ENCODE data around the gene CPA5.
"Not testable (repeated sequence)": the region's sequence is repeated elsewhere in the genome, so short reads cannot be mapped to it uniquely, and the experiment has no call there.

CPA5 gene

DNA sequence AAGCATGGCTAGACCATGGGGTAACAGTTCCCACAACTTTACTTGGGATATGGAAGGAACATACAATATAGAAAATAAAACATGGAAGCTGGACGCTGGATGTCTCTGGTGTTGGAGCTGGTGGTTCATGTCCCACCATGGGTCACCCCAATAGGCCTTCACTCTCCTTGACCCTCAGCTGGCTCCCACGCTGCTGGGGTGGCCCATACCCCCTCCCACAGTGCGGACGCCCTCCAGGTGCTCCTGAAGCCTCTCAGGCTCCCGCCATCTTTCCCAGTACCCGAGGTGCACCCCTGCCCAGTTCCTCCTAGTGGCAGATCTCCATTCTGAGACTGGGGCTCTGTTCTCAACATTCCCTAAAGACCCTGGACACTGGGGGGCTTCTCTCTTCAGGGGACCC is 29.9 kb downstream of the CPA5 start:
- no peak for DNase-seq (ENCODE audit: extremely low spot score, insufficient read length, low read depth)
- FAIRE-seq = no peak

DNA sequence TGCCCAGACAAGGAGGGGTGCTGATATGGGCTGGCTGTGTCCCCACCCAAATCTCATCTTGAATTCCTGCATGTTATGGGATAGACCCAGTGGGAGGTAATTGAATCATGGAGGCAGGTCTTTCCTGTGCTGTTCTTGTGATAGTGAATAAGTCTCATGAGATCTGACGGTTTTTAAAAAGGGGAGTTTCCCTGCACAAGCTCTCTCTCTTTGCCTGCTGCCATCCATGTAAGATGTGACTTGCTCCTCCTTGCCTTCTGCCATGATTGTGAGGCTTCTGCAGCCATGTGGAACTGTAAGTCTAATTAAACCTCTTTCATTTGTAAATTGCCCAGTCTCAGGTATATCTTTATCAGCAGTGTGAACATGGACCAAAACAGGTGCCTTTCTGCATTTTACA is 31.8 kb downstream of the CPA5 start:
- not testable (repeated sequence) for FAIRE-seq; DNase-seq (ENCODE audit: extremely low spot score, insufficient read length, low read depth)

DNA sequence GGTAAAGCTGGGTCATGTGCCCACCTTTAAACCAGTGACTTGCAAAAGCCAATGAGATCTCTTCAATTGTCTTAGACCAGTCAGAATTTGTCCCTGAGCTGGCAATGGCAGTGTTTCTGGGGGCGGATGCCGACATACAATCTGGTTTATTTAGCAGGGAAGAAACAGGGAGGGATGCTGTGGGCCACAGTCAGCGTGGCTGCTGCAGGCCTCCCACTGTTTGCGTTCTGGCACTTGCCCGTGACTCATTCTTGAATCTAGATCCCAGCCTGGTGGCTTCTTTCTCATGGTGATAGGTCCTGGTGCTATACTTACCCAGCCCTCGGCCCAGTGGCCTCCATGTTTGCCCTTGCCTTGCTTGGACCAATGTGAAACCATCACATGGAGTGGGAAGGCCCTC is 32.6 kb downstream of the CPA5 start:
- FAIRE-seq = no peak
- DNase-seq (ENCODE audit: extremely low spot score, insufficient read length, low read depth) = no peak

DNA sequence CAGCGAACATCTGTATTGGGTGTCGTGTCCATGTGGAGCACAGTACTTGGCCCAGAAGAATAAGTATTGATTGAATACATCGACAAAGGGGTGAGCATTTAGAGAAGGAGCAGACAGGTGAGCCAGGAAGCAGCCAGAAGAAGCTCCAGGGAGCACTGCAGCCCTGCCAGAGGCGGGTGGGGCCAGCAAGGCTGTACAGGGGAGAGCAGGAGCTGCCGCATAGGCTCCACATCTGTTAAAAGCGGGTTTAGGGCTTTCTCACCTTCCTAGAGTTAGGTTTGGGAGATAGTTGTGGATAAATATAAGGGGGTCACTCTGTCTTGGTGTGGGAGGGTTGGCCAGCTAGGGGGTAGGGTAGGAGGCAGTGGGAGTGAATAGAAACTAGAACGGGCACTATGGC is 34.4 kb downstream of the CPA5 start:
- DNase-seq (ENCODE audit: extremely low spot score, insufficient read length, low read depth) (no peak), FAIRE-seq (no peak)

DNA sequence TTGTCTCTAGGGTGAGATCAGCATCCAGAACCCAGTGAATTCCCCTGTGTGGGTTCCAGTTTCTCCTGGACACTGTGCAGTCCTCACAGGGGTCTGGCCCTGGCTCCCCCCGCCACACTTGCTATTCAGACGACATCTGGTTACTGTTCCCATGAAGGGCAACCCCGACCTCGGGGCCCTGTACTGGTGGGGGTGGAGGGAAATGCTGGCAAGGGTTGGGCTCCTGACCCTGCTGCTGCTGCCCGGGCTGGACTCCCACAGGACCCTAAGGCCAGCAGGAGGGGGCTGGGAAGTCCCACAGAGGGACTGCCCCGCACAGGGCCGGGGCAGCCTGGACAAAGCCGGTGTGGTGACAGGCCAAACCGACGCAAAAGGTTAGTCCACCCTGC is 34.9 kb downstream of the CPA5 start:
- DNase-seq (ENCODE audit: extremely low spot score, insufficient read length, low read depth) (no peak), FAIRE-seq (no peak)

DNA sequence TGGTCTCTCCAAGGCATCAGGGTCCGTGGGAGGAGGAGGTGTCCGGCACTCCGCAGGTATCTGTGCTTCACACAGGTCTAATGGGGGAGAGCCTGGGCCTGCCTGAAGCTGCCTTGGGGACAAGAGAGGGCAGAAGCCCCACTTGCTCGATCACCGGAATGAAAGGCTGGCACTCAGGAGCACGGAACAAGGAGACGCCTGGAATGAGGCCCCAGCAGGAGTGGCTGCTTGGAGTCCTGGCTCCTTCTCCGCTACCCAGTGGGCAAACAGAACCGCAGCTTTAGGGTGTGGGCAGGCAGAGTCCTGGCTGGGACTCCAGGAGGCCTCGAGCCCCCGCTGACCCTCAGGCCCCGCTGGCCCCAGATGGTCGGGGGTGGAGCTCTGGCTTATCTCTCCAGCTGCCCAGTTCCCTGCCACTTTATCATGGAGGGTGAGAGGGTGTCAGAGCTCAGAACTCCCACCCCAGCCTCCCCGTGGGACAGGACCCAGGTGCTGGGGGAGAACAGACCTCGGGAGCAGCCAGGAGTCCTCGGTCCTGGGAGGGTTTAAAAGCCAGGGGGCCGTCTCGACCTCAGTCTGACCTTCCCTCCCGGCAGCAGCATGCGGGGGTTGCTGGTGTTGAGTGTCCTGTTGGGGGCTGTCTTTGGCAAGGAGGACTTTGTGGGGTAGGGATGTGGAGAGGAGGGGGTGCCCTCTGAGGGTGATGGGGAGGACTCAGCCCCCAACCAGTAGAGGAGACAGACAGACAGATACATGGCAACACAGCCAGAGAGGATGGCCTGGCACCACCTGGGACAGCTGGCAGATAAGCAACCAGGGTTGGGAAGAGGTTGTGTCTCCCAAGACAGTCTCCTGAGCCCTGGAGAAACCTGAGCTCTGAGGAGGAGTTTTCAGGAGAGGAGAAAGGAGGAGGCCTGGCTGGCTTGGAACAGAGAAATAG is 35.6 kb downstream of the CPA5 start, which contains the start of gene CPA1:
Gene CPA1 (plus strand): TSS at position 574 of the 940 bp plus-strand sequence. CDS start 27 bp downstream, at position 601.
- FAIRE-seq (no peak), DNase-seq (ENCODE audit: extremely low spot score, insufficient read length, low read depth) (no peak)

DNA sequence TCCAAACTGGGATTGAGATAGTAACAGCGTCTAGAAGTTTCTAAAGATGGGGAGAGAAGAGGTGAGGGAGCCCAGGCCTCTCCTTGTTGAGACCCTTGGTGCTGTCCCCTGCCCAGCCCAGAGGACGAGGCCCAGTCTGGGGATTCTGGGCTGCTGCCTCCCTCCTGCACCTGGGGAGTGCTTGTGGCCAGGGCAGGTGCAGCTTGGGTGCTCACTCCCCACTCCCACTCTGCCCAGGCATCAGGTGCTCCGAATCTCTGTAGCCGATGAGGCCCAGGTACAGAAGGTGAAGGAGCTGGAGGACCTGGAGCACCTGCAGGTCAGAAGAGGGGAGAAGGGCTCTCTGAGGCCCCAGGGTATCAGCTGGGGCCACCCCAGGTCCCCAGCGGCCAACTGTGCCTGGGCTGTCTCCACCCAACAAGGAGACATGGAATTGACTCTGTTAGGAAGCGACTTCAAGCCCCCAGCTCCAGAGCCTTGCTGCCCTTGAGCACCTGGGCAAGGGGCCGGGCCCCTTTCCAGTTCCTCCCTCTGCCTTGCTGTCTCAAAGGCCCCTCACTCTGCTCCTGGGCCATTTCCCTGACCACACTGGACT is 36.3 kb downstream of the CPA5 start:
- FAIRE-seq (no peak), DNase-seq (ENCODE audit: extremely low spot score, insufficient read length, low read depth) (no peak)

DNA sequence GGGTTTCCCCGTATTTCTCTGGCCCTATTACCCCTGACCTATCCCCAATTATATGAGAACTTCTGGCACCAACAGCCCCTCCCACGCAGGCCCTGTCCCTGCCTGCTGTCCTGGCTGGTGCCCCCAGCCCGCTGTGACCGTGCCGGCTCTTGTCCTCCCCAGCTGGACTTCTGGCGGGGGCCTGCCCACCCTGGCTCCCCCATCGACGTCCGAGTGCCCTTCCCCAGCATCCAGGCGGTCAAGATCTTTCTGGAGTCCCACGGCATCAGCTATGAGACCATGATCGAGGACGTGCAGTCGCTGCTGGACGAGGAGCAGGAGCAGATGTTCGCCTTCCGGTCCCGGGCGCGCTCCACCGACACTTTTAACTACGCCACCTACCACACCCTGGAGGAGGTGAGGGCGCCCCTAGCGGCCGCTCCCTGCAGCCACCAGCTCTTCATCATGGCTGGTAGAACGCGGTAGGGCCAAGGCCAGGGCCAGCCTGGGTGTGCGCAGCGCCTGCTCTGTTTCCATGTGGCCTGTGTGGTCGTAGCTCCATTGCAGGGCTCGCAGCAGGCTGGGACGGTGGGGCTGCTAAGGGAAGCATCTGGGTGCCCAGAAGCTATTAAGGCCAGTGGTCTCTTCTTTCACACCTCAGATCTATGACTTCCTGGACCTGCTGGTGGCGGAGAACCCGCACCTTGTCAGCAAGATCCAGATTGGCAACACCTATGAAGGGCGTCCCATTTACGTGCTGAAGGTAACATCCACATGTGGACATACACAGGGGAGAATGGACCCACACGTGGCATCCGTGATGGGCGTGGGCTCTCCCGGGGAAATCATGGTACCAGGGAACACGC is 37.1 kb downstream of the CPA5 start:
- no peak for DNase-seq (ENCODE audit: extremely low spot score, insufficient read length, low read depth)
- FAIRE-seq = no peak

DNA sequence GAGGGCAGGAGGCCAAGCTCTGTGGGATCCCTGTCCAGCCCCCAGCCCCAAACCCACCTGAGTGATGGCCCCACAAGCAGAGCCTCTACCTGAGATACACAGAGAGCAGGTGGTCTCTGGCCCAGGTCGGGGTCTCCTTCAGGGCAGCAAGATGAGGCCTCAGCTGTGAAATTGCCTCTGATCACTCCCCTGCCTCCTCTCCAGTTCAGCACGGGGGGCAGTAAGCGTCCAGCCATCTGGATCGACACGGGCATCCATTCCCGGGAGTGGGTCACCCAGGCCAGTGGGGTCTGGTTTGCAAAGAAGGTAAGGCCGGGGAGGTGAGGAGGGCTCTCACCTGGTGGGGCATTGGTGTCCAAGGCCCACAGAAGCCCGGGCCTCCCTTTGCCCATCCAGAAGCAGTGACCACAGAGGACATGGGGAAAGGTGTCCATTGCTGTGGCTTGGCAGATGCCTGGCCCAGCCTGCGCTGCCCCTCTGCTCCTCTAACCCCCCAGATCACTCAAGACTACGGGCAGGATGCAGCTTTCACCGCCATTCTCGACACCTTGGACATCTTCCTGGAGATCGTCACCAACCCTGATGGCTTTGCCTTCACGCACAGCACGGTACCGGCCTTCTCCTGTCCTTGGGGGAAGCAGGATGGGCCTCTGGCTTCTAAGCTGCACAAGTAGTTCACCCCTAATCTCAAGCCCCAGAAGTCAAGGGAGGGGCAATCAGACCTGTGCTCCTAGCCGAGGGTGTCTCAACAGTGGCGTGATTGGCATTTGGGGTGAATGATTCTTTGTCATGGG is 38.8 kb downstream of the CPA5 start:
- FAIRE-seq (no peak), DNase-seq (ENCODE audit: extremely low spot score, insufficient read length, low read depth) (no peak)

DNA sequence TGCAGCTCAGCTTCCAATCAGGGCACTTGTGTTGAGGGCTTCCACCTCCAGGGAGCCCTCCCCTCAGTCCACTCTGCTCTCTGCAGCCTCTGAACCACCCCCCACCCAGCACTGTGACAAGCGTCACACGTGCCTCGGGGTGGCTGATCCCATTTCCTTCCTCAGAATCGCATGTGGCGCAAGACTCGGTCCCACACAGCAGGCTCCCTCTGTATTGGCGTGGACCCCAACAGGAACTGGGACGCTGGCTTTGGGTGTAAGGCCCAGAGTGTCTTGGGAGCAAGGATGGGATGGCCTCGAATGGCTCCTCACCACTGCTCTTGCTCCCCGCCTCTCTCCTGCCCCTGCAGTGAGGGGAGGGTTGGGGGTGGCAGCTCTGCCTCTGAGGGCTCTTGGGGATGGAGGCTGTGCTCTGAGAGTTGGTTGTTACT is 39.8 kb downstream of the CPA5 start:
- no peak for FAIRE-seq

DNA sequence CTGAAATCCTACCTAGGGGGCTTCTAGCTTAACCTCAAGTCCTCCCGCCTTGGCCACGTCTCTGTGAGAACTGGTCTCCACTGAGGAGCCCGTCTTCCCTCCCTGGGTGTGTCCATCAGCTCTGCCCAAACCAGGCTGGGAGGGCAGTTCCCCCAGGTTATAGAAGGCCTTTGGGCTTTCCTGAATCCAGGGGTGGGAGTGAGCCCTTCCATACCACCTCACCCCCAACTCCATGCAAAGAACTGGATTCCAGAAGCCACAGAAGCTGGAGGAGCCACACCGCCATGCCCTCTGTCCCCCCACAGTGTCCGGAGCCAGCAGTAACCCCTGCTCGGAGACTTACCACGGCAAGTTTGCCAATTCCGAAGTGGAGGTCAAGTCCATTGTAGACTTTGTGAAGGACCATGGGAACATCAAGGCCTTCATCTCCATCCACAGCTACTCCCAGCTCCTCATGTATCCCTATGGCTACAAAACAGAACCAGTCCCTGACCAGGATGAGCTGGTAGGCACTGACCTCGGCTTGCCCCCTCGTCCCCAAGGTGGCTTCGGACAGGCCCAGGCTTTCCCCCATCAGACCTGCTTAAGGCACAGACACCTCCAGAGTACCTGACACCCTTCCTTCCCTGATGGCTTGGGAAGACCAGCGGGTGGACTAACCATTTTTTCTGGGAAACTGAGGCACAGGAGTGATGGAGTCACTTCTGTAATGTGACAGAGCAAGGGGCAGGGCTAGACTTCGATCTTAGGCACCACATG is 40.4 kb downstream of the CPA5 start:
- DNase-seq (ENCODE audit: extremely low spot score, insufficient read length, low read depth) (no peak), FAIRE-seq (no peak)

More for the DNA sequence above, 39.8 kb downstream of the CPA5 start:
- no peak for DNase-seq (ENCODE audit: extremely low spot score, insufficient read length, low read depth)

DNA sequence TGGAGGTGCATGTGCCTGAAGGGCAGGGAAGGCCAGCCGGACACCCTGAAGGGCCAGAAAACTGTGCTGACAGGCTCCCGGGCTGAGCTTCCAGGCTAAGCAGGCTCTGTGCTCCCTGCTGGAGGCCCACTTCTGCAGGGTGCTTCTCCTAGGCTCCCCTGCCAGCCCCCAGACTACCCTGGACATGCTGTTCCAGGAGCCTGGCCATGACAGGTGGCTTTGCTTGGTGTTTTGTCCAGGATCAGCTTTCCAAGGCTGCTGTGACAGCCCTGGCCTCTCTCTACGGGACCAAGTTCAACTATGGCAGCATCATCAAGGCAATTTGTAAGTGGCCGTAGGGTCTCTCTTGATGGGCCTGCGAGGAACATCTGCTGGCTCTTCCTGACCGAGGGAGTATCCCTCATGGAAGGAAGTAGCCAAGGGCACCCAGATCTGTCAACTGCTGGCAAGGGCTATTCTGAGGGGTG is 41.0 kb downstream of the CPA5 start:
- DNase-seq (ENCODE audit: extremely low spot score, insufficient read length, low read depth) (no peak), FAIRE-seq (no peak)

DNA sequence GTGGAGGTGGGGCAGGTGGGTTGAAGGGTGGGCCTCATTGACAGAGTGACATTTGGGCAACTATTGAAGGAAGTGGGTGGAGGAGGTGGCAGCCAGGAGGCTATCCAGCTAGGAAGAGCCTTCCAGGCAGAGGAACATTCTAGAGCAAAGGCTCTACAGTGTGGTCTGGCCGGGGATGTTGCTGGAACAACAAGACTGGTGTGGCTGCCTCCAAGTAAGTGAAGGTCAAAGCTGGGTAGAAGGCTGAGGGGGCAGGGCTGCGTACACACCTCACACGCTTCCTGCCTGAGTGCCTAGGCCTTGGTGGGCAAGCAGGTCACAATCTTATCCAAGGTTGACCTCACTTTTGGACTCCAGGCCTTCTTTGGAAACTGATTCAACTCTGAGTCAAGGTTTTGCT is 42.3 kb downstream of the CPA5 start:
- DNase-seq (ENCODE audit: extremely low spot score, insufficient read length, low read depth) (no peak), FAIRE-seq (no peak)

DNA sequence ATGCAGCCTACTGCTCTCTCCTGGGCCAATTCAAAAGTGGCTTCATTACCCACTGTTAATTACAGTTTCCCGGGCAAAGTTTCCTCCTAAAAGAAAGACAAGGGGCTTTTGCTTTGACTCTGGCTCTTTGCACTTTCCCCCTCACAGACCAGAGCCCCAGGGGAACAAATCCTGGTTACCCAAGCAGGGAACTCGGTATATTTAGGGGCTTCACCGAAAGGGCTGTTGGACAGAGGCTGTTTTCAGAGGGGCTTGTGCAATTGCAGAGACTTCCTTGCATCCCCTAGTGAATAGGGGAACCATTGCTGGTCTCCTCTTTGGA is 42.7 kb downstream of the CPA5 start:
- FAIRE-seq (no peak), DNase-seq (ENCODE audit: extremely low spot score, insufficient read length, low read depth) (no peak)

DNA sequence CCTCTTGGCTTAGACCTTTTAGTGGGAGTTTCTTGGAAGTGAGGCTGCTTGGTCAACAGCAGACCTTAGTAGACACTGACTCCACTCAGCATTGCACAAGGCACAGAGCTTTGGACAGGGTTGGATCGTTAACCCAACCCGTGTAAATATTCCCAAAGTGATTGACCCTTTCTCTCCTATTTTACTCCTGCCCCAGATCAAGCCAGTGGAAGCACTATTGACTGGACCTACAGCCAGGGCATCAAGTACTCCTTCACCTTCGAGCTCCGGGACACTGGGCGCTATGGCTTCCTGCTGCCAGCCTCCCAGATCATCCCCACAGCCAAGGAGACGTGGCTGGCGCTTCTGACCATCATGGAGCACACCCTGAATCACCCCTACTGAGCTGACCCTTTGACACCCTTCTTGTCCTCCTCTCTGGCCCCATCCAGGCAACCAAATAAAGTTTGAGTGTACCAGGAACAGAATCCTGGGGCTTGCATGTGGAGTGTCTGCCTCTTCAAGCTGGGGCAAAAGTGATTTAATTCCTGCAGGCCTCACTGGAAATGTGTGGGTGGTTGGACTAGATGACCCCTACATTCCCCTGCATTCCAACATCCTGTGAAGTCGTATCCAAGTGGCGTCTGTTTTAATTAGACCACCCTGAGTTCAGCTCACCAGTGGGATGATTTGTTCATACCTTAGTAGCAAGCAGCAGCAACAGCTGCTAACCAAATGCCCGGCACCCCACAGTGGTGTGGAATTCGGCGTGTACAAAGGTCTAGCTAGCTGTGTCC is 43.2 kb downstream of the CPA5 start:
- DNase-seq (ENCODE audit: extremely low spot score, insufficient read length, low read depth) = no peak
- FAIRE-seq = no peak

DNA sequence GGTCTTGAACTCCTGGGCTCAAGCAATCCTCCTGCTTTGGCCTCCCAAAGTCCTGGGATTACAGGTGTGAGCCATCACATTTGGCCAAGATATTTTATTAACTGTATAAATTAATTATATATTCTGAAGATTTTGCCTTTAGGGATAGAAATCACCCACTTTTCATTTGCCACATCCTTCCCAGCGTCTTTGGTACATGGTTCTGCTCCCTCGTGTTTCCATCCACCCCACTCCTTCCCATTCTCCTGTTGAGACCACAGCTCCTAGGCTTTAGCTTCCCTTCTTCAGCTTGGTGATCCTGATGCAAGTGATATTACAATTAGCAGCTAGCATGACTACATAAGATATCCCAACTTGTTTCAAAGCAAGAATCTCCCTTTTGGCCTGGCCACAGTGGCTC is 44.1 kb downstream of the CPA5 start:
- FAIRE-seq = no peak

DNA sequence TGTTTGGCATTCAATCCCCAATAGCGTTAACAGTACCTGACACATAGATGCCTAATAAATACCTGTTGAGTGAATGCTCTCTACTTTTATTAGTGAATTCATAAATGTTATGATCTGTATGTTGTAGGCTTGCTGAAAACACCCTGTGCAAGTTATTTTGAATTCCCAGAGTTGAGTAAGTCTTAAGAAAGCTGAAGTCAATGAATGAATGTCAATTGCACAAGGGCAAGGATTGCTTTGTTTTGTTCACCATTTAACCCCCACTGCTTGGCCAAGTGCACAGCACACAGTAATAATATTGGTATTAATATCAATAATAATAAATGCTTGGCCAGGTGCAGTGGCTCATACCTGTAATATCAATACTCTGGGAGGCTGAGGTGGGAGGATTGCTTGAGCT is 45.9 kb downstream of the CPA5 start:
- DNase-seq (ENCODE audit: extremely low spot score, insufficient read length, low read depth) (no peak), FAIRE-seq (no peak)

More for the DNA sequence above, 44.1 kb downstream of the CPA5 start:
- DNase-seq (ENCODE audit: extremely low spot score, insufficient read length, low read depth) = no peak

DNA sequence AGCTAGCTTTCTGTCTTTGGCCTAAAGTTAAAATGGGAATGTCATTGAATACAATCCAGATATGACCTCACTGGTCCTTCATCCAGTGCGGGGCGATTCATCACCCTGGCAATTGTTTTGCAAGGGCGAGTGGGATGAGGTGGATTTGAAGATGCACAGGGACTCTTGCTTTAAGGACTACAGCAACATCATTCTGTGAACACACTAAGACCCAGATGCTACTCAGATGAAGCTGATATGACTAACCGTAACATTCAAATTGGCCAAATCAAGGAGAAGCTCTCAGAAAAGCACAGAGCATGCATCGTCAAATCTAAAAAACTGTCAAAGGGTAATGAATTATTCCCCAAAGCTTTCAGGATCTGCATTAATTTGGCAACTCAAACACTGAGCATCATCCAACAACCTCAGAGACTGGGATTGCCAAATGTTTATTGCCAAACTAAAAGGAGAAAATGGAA is 48.5 kb downstream of the CPA5 start:
- DNase-seq (ENCODE audit: extremely low spot score, insufficient read length, low read depth) = no peak
- no peak for FAIRE-seq

All from GM18507 (cell line).